ENCODE data around the gene SV2C. TPM values are rescaled to one million over a fixed set of nuclear protein-coding genes. Genes with fewer than 3 reads are reported as not detected.

Gene SV2C
- total and polyA plus RNA-seq, 7 donors = 0.31 to 0.71 (median 0.55) TPM; not detected in 2

DNA sequence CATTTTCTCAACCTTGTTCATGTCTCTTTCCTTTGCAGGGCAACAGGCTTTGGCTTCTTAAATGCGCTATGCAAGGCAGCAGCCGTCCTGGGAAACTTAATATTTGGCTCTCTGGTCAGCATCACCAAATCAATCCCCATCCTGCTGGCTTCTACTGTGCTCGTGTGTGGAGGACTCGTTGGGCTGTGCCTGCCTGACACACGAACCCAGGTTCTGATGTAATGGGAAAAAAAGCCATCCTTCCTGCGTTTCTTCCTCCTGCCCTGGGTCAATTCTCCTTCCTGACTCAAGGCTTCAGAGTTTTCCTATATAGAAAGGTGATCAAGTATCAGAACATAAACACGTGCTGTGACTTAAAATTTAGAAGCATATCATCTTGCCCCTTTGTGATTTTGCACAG lies 242.1 kb downstream of the SV2C start:
- TF ChIP-seq POLR2AphosphoS5 (IDR thresholded peaks at IDR 0.05) = no peak
- TF ChIP-seq, protein P1, sequence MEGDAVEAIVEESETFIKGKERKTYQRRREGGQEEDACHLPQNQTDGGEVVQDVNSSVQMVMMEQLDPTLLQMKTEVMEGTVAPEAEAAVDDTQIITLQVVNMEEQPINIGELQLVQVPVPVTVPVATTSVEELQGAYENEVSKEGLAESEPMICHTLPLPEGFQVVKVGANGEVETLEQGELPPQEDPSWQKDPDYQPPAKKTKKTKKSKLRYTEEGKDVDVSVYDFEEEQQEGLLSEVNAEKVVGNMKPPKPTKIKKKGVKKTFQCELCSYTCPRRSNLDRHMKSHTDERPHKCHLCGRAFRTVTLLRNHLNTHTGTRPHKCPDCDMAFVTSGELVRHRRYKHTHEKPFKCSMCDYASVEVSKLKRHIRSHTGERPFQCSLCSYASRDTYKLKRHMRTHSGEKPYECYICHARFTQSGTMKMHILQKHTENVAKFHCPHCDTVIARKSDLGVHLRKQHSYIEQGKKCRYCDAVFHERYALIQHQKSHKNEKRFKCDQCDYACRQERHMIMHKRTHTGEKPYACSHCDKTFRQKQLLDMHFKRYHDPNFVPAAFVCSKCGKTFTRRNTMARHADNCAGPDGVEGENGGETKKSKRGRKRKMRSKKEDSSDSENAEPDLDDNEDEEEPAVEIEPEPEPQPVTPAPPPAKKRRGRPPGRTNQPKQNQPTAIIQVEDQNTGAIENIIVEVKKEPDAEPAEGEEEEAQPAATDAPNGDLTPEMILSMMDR (IDR thresholded peaks at IDR 0.05) = no peak
- no peak for TF ChIP-seq EP300 (IDR thresholded peaks at IDR 0.05)
- no peak for TF ChIP-seq POLR2A (IDR thresholded peaks at IDR 0.05)
- no peaks in the 10 kb centered on the region for H3K4me1 ChIP-seq
- H3K27ac ChIP-seq = no peak overlapping the region
- no peaks in the 10 kb centered on the region for H3K9me3 ChIP-seq
- 38 to 51% methylated on average over 7 of the region's 7 CpGs for WGBS, 2 donors
- no peak overlapping the region for H3K4me3 ChIP-seq
- no peak for DNase-seq
- intact Hi-C loops (cut with DNase I) = no loop called here
- H3K36me3 ChIP-seq = no peaks in the 10 kb centered on the region
- no peaks in the 10 kb centered on the region for H3K27me3 ChIP-seq

- Histone ChIP-seq H3K36me3 (no peaks in the 10 kb centered on the region), H3K27me3 (no peaks in the 10 kb centered on the region), H3K27ac (peak overlapping the region in 1 of 4 donors; percentile 27), H3K4me1 (no peaks in the 10 kb centered on the region), H3K9me3 (no peaks in the 10 kb centered on the region), H3K4me3 (no peak overlapping the region)
- WGBS, 2 donors = 5 to 20% methylated on average over 3 of the region's 3 CpGs
- intact Hi-C loops (cut with DNase I) = no loop called here
- TF ChIP-seq POLR2A (IDR thresholded peaks at IDR 0.05) (no peak), POLR2AphosphoS5 (IDR thresholded peaks at IDR 0.05) (no peak), EP300 (IDR thresholded peaks at IDR 0.05) (no peak)
- TF ChIP-seq, protein P1 (IDR thresholded peaks at IDR 0.05) = no peak
- no peak for DNase-seq
These were observed 242.8 kb downstream of the SV2C start for GRCh38 chr5:76325876-76326491.

- intact Hi-C loops (cut with DNase I) = no loop called here
- Histone ChIP-seq H3K4me1 (no peaks in the 10 kb centered on the region), H3K4me3 (no peak overlapping the region), H3K27ac (no peak overlapping the region), H3K9me3 (no peaks in the 10 kb centered on the region), H3K36me3 (no peaks in the 10 kb centered on the region), H3K27me3 (no peaks in the 10 kb centered on the region)
- no peak for TF ChIP-seq EP300 (IDR thresholded peaks at IDR 0.05)
- TF ChIP-seq, protein P1 (IDR thresholded peaks at IDR 0.05) = no peak
- no peak for DNase-seq
- WGBS, 2 donors = 70 to 88% methylated on average over 10 of the region's 10 CpGs
These were observed 243.6 kb downstream of the SV2C start for GRCh38 chr5:76326577-76327302.

GRCh38 chr5:76329346-76329745 lies 246.2 kb downstream of the SV2C start:
- Histone ChIP-seq H3K4me1 (no peaks in the 10 kb centered on the region), H3K27ac (no peak overlapping the region), H3K36me3 (no peaks in the 10 kb centered on the region), H3K27me3 (no peaks in the 10 kb centered on the region), H3K9me3 (no peaks in the 10 kb centered on the region), H3K4me3 (no peak overlapping the region)
- intact Hi-C loops (cut with DNase I) = no loop called here
- no peak for DNase-seq
- TF ChIP-seq, protein P1 (IDR thresholded peaks at IDR 0.05) = no peak
- TF ChIP-seq POLR2A (IDR thresholded peaks at IDR 0.05) = no peak
- no peak for TF ChIP-seq POLR2AphosphoS5 (IDR thresholded peaks at IDR 0.05)
- TF ChIP-seq EP300 (IDR thresholded peaks at IDR 0.05) = no peak

Measured in sigmoid colon (tissue), 7 donors.